Rectal smooth muscle tissue (tissue), 1 donor: Measurements from ENCODE around the gene CDNF.

Experiments used
- H3K27ac ChIP-seq: one replicate; pipeline ENCODE4 v1.7.0; 2013; ENCODE audit warnings: low read depth, low read length, inconsistent platforms
- H3K27me3 ChIP-seq: one replicate; pipeline ENCODE4 v1.7.0; 2013; ENCODE audit warnings: low read length; ENCODE audit not compliant: control insufficient read depth, insufficient read depth
- H3K36me3 ChIP-seq: one replicate; pipeline ENCODE4 v1.7.0; 2013; ENCODE audit warnings: low read length; ENCODE audit not compliant: control insufficient read depth, insufficient read depth
- H3K4me1 ChIP-seq: one replicate; pipeline ENCODE4 v1.7.0; 2013; ENCODE audit warnings: low read length; ENCODE audit not compliant: control insufficient read depth, insufficient read depth
- H3K4me3 ChIP-seq: one replicate; pipeline ENCODE4 v1.7.0; 2013; ENCODE audit warnings: low read length
- H3K9ac ChIP-seq: one replicate; pipeline ENCODE4 v1.7.0; 2013; ENCODE audit warnings: low read length

CDNF gene

GRCh38 chr10:14775656-14776055, 62.2 kb downstream of the CDNF start:
- H3K36me3 ChIP-seq: no peaks in the 10 kb centered on the region
- no peak overlapping the region for H3K9ac ChIP-seq
- no peak overlapping the region for H3K4me3 ChIP-seq
- no peak overlapping the region for H3K27ac ChIP-seq
- peaks cover 9% of the 10 kb centered on the region for H3K4me1 ChIP-seq
- H3K27me3 ChIP-seq: no peaks in the 10 kb centered on the region

DNA sequence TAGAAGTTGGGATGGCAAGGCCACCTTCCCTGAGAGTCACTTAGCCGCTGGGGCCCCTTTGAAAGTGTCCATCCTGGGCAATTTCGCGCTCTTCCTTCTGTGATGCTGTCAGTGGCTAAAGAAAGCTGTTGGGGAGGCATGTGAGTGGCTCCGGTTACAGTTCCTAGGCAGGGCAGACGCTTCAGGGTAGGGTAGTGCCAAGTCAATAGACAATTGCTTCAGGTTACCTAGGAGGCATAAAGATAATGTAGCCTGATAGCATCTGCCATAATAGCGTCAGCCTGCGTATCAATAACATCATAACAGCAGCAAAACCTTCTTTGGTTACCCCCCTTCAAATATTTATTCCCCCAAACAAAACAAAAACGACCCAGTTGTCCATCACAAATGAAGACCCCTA, 63.0 kb downstream of the CDNF start, which contains the start of gene FAM107B:
Gene FAM107B, minus strand, starts transcription at position 101 of the 400 bp plus-strand sequence. CDS start 234 bp downstream, outside the sequence.
- Histone ChIP-seq H3K9ac (no peak within 1 kb of the TSS), H3K27ac (no peak within 1 kb of the TSS), H3K4me1 (peaks cover 9% of the 10 kb centered on the region), H3K36me3 (no peaks in the 10 kb centered on the region), H3K4me3 (no peak within 1 kb of the TSS), H3K27me3 (no peaks in the 10 kb centered on the region)

GRCh38 chr10:14774214-14774580, 63.6 kb downstream of the CDNF start:
- Histone ChIP-seq H3K27ac (no peak overlapping the region), H3K36me3 (no peaks in the 10 kb centered on the region), H3K27me3 (no peaks in the 10 kb centered on the region), H3K4me3 (no peak overlapping the region), H3K9ac (no peak overlapping the region), H3K4me1 (peaks cover 4% of the 10 kb centered on the region)

DNA sequence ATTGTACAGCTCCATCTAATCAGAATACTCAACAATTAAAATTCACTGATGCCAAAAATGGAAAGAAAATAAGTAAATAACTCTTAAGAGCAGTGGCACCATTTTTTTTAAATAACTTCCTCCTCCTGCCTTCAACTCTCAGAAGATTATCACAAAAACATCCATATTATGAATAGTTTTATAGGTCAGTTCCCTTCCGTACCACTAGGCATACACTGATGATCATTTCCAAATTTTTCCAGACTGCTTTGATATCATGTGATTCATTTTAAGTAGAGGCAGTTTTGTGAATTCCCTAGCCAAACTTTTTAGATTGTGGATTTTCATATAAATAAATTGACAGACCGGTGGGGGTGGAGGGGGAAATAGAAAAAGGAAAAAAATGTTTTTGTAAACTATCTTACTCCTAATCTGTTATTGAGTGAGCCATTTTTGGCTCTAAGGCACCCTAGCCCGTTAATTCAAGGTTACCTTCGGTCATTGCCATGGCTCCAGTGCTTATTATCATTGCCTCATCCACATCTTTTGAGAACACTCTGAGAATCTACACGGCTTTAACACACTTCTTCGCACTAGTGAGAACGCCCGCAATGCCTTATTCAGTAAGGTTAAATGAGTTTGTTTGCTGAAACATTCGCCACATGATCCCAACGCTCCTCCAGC, 64.2 kb downstream of the CDNF start:
- Histone ChIP-seq H3K4me3 (no peak overlapping the region), H3K4me1 (no peaks in the 10 kb centered on the region), H3K27ac (no peak overlapping the region), H3K9ac (no peak overlapping the region), H3K36me3 (no peaks in the 10 kb centered on the region), H3K27me3 (no peaks in the 10 kb centered on the region)

- Histone ChIP-seq H3K4me1 (no peaks in the 10 kb centered on the region), H3K9ac (no peak overlapping the region), H3K27me3 (no peaks in the 10 kb centered on the region), H3K27ac (no peak overlapping the region), H3K36me3 (no peaks in the 10 kb centered on the region), H3K4me3 (no peak overlapping the region)
Measured at GRCh38 chr10:14772399-14772798, 65.4 kb downstream of the CDNF start.

DNA sequence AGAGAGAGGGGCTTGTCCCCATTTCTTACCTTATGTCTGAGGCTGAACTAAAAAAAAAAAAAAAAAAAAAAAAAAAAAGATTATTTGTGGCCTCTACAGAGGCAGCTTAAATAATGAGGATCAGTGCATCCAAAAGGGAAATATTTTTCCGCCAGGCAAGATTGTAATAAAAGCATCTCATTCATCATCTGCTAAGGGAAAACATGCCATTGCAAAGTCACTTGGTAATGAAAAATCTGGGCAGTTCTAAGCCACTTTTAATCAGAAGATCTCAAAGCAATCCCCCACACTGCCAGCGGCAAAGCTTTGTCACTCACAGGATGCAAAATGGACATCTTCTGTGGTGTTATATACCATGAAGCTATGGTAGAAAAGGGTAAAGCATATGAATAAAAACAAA, 66.9 kb downstream of the CDNF start:
- H3K9ac ChIP-seq: no peak overlapping the region
- H3K27me3 ChIP-seq: no peaks in the 10 kb centered on the region
- H3K4me1 ChIP-seq: no peaks in the 10 kb centered on the region
- H3K36me3 ChIP-seq: no peaks in the 10 kb centered on the region
- no peak overlapping the region for H3K4me3 ChIP-seq
- H3K27ac ChIP-seq: no peak overlapping the region
